HepG2 (cell line): ENCODE results near the gene YPEL4. TPM values are rescaled to one million over a fixed set of nuclear protein-coding genes. Genes with fewer than 3 reads are reported as not detected.

Experiments used
- ATAC-seq: fragments of 200-7000 bp; cut with Tn5 transposase; 3 replicates; pipeline ENCODE4 v1.9.1; 2020; ENCODE audit warnings: mild to moderate bottlenecking, moderate library complexity
- BruUV-seq: library from RNA; stranded (reverse); fragments of 400-500 nt; replicated peaks from 2 replicates; lab custom pipeline; 2021; lab: Mats Ljungman, UMichigan
- CTCF ChIA-PET: fragments of 300-600 bp; formaldehyde crosslinking; extraction: SDS; loops from one replicate; lab custom pipeline; 2021; ENCODE audit warnings: low total read pairs, inconsistent platforms, low intra/inter-chr PET ratio; lab: Yijun Ruan, JAX
- POLR2A ChIA-PET: fragments of 350-600 bp; sonication (Branson Sonifier 250); formaldehyde crosslinking; loops from one replicate; lab custom pipeline; 2020; ENCODE audit warnings: antibody characterized with exemption, inconsistent platforms; lab: Yijun Ruan, JAX
- DNase-seq: peaks from one replicate; pipeline ENCODE4 v3.0.0-alpha.2; 2015; ENCODE audit warnings: low spot score
- FAIRE-seq: peaks from 3 replicates; lab custom pipeline; 2011; peaks lifted over from hg19 to GRCh38; lab: Jason Lieb, UNC
- H2AFZ ChIP-seq: one replicate; pipeline ENCODE4 v1.6.1; 2011; ENCODE audit warnings: low read length, inconsistent platforms
- H3K27ac ChIP-seq: fragments of 300-600 bp; 3 replicates; pipeline ENCODE4 v1.8.0; 2011; ENCODE audit warnings: mixed run types, mild to moderate bottlenecking, mixed read lengths, low read length, inconsistent platforms; ENCODE audit not compliant: insufficient read depth; ENCODE audit errors: extremely low read length
- H3K27me3 ChIP-seq, 2 experiments: fragments of 200-600 bp in 1 of 2; 2 replicates in 1 of 2; 3 replicates in 1 of 2; pipeline versions ENCODE4 v1.6.0 to v1.8.0; 2011; ENCODE audit warnings: low read length in 2 of 2, mild to moderate bottlenecking in 2 of 2, moderate library complexity in 2 of 2, inconsistent platforms in 1 of 2; ENCODE audit not compliant: insufficient read depth in 2 of 2, control insufficient read depth in 1 of 2
- H3K36me3 ChIP-seq, 2 experiments: fragments of 200-600 bp in 1 of 2; replicated peaks in 1 of 2; 2 replicates in 1 of 2; 3 replicates in 1 of 2; pipeline versions ENCODE4 v1.5.1 to v1.8.0; 2011; ENCODE audit warnings: low read length in 2 of 2, inconsistent platforms in 1 of 2; ENCODE audit not compliant: insufficient read depth in 2 of 2, control insufficient read depth in 1 of 2
- H3K4me1 ChIP-seq: 2 replicates; pipeline ENCODE4 v1.5.1; 2012; ENCODE audit warnings: low read length, inconsistent platforms; ENCODE audit not compliant: insufficient read depth
- H3K4me2 ChIP-seq: 2 replicates; pipeline ENCODE4 v1.6.0; 2011; ENCODE audit warnings: low read depth, low read length, inconsistent platforms
- H3K4me3 ChIP-seq, 3 experiments: fragments of 200-600 bp in 1 of 3; sonication (generic), shearing (Covaris generic) in 1 of 3; replicated peaks in 1 of 3; 2 replicates each; pipeline ENCODE4 v1.5.1; 2011 to 2016; ENCODE audit warnings: low read length in 3 of 3, inconsistent platforms in 2 of 3, low read depth in 2 of 3, mild to moderate bottlenecking in 2 of 3, control low read depth in 1 of 3, mixed read lengths in 1 of 3; ENCODE audit not compliant: insufficient read depth in 1 of 3
- H3K79me2 ChIP-seq: one replicate; pipeline ENCODE4 v1.6.1; 2011; ENCODE audit warnings: low read length, inconsistent platforms; ENCODE audit not compliant: insufficient read depth
- H3K9ac ChIP-seq: 2 replicates; pipeline ENCODE4 v1.6.0; 2011; ENCODE audit warnings: mild to moderate bottlenecking, low read depth, low read length, inconsistent platforms; ENCODE audit not compliant: insufficient read depth
- H3K9me3 ChIP-seq: 2 replicates; pipeline ENCODE4 v1.5.1; 2012; ENCODE audit warnings: mild to moderate bottlenecking, low read length
- H4K20me1 ChIP-seq: 2 replicates; pipeline ENCODE4 v1.6.0; 2011; ENCODE audit warnings: inconsistent platforms, mild to moderate bottlenecking, low read length, moderate library complexity; ENCODE audit not compliant: insufficient read depth
- ETV5 ChIP-seq: IDR thresholded peaks from 2 replicates; pipeline ENCODE4 v1.6.1; 2018; ENCODE audit warnings: missing biosample characterization, missing genetic modification reagents, inconsistent platforms, borderline replicate concordance
- FOXC1 ChIP-seq: sonication (generic); formaldehyde crosslinking; IDR thresholded peaks from 2 replicates; pipeline ENCODE4 v1.8.0; 2022; ENCODE audit warnings: mild to moderate bottlenecking, missing genetic modification reagents, borderline replicate concordance
- MEIS1 ChIP-seq: sonication (generic); formaldehyde crosslinking; IDR thresholded peaks from 2 replicates; pipeline ENCODE4 v1.9.0; 2021; ENCODE audit warnings: mild to moderate bottlenecking, missing genetic modification reagents, moderate library complexity, borderline replicate concordance
- MTF2 ChIP-seq: sonication (generic); formaldehyde crosslinking; IDR thresholded peaks from 2 replicates; pipeline ENCODE4 v1.5.0; 2020; ENCODE audit warnings: missing genetic modification reagents, borderline replicate concordance
- NCOA1 ChIP-seq: sonication (generic); formaldehyde crosslinking; IDR thresholded peaks from 2 replicates; pipeline ENCODE4 v1.9.0; 2021; ENCODE audit warnings: missing genetic modification reagents
- PAWR ChIP-seq: sonication (generic); formaldehyde crosslinking; IDR thresholded peaks from 2 replicates; pipeline ENCODE4 v1.4.0; 2020; ENCODE audit warnings: missing genetic modification reagents, mild to moderate bottlenecking, borderline replicate concordance
- PAXIP1 ChIP-seq: sonication (generic); formaldehyde crosslinking; conservative IDR thresholded peaks from 2 replicates; pipeline ENCODE4 v1.4.0; 2020; ENCODE audit warnings: mild to moderate bottlenecking, missing genetic modification reagents, moderate library complexity
- ZFX ChIP-seq: sonication (generic); formaldehyde crosslinking; IDR thresholded peaks from 2 replicates; pipeline ENCODE4 v1.4.0; 2020; ENCODE audit warnings: mild to moderate bottlenecking, low read depth, missing genetic modification reagents, moderate library complexity
- ZNF281 ChIP-seq: sonication (generic); formaldehyde crosslinking; IDR thresholded peaks from 2 replicates; pipeline ENCODE4 v1.4.0; 2020; ENCODE audit warnings: missing genetic modification reagents, borderline replicate concordance
- ZNF570 ChIP-seq: sonication (generic); formaldehyde crosslinking; IDR thresholded peaks from 2 replicates; pipeline ENCODE4 v1.4.0; 2020; ENCODE audit warnings: mild to moderate bottlenecking, missing genetic modification reagents, borderline replicate concordance
- ZNF841 ChIP-seq: sonication (generic); formaldehyde crosslinking; IDR thresholded peaks from 2 replicates; pipeline ENCODE4 v1.8.1; 2023; ENCODE audit warnings: missing genetic modification reagents, borderline replicate concordance
- WGBS: methylation state at CpG from one replicate; pipeline ENCODE4 v1.1.6; 2017; ENCODE audit warnings: low lambda C conversion rate; 5-methylcytosine and 5-hydroxymethylcytosine counted together
- in situ Hi-C: cut with HindIII; loops from 2 replicates; pipeline ENCODE4 v1.10.0; 2017; ENCODE audit warnings: low pct_unique_long_range_greater_than_20kb; ENCODE audit not compliant: extremely low pct_ligation_motif_present
- intact Hi-C: fragments of 100-400 bp; cut with micrococcal nuclease; formaldehyde crosslinking; loops from one replicate; pipeline ENCODE4 v1.10.0; 2022; ENCODE audit not compliant: unreplicated experiment
- polyA plus RNA-seq, 8 experiments: library from polyadenylated mRNA; depleted of rRNA in 3 of 8; stranded (reverse) in 7 of 8; unstranded in 1 of 8; fragments of >200 nt; fragmentation: Illumina TruSeq in 4 of 8; extraction: Trizol in 4 of 8; gene quantifications; 2 replicates each; pipeline versions ENCODE4 v1.2.1 to v1.2.3, GENCODE V29; 2011 to 2016; ENCODE audit warnings: low read depth in 4 of 8, missing spikeins in 1 of 8, mixed read lengths in 1 of 8; ENCODE audit not compliant: insufficient read depth in 1 of 8
- total RNA-seq, 5 experiments: library from RNA; depleted of rRNA; stranded (reverse); fragments of >200 nt; fragmentation: Illumina TruSeq; extraction: Trizol; gene quantifications; 2 replicates each; pipeline ENCODE4 v1.2.3, GENCODE V29; 2016; ENCODE audit warnings: low read depth in 1 of 5

The YPEL4 gene
- total and polyA plus RNA-seq, 2 of the 13 experiments (the other 11 are each of a cell fraction or from before 2014, with no cell fraction given), result 0.04 TPM; not detected in 1

GRCh38 chr11:57637626-57638004 is 12.1 kb downstream of the YPEL4 start:
- Histone ChIP-seq H3K4me1 (peaks cover 26% of the 10 kb centered on the region), H3K9me3 (no peaks in the 10 kb centered on the region), H3K27me3 (no peaks in the 10 kb centered on the region; a peak in 1 of 5 replicates), H3K27ac (no peak overlapping the region), H3K79me2 (no peaks in the 10 kb centered on the region), H3K4me2 (peak overlapping the region; percentile 86), H3K9ac (no peak overlapping the region), H2AFZ (no peak overlapping the region), H3K36me3 (no peaks in the 10 kb centered on the region), H3K4me3 (peak overlapping the region in 1 of 3 experiments; percentile 20; a peak in 1 of 6 replicates), H4K20me1 (no peaks in the 10 kb centered on the region)
- ChIA-PET POLR2A (no interaction called here), CTCF (no interaction called here)
- no peak for DNase-seq
- TF ChIP-seq NCOA1 (CRISPR knock-in tag), result no peak
- no peak for TF ChIP-seq ZNF841 (CRISPR knock-in tag)
- TF ChIP-seq ZNF281 (CRISPR knock-in tag), result no peak
- peak; percentile 18; the same call in 1 of the 2 replicates for TF ChIP-seq MTF2 (CRISPR knock-in tag)
- TF ChIP-seq ZFX (CRISPR knock-in tag), result 0 out of 2 replicates have a peak, but pooled peaks have one; percentile 4
- WGBS, result 91% methylated on average over 16 of the region's 18 CpGs
- in situ Hi-C loops (no loop called here), intact Hi-C loops (no loop called here)
- no peak for FAIRE-seq
- no peak for ATAC-seq
- BruUV-seq, result no TSS peak

- DNase-seq, result no peak
- Histone ChIP-seq H3K4me2 (no peak overlapping the region), H3K4me1 (peaks cover 16% of the 10 kb centered on the region), H4K20me1 (no peaks in the 10 kb centered on the region), H3K27me3 (no peaks in the 10 kb centered on the region; a peak in 1 of 5 replicates), H2AFZ (no peak overlapping the region), H3K79me2 (no peaks in the 10 kb centered on the region), H3K4me3 (no peak overlapping the region), H3K9ac (no peak overlapping the region), H3K27ac (no peak overlapping the region), H3K9me3 (no peaks in the 10 kb centered on the region), H3K36me3 (no peaks in the 10 kb centered on the region)
- BruUV-seq, result no TSS peak
- intact Hi-C loops (no loop called here), in situ Hi-C loops (no loop called here)
- no peak for FAIRE-seq
- ChIA-PET CTCF (no interaction called here), POLR2A (interaction anchor here (0.7 kb wide), 1 partner anchor 370 kb away, joined by 3 read pairs; no protein-coding TSS in a partner anchor)
- ATAC-seq, result no peak
- 60% methylated on average over 8 of the region's 8 CpGs for WGBS
- TF ChIP-seq PAWR (CRISPR knock-in tag) (no peak), ZNF570 (CRISPR knock-in tag) (no peak), ETV5 (CRISPR knock-in tag) (no peak), PAXIP1 (CRISPR knock-in tag) (no peak), MEIS1 (no peak), FOXC1 (CRISPR knock-in tag) (no peak)
Measured at GRCh38 chr11:57635246-57635645, 14.5 kb downstream of the YPEL4 start.
